Measurements from ENCODE around the gene PAPOLB.
A peak's percentile ranks its signal among the peaks of the same experiment; 100 is the strongest.

Gene PAPOLB

GRCh38 chr7:4883372-4884144, 21.7 kb upstream of the PAPOLB start, which contains the start of gene RADIL:
RADIL (minus strand) TSS chr7:4883716; CDS start chr7:4878139, 5,577 bp downstream.
- peak; percentile 36 for TF ChIP-seq CTCF (IDR thresholded peaks at IDR 0.05; ENCODE audit: low read depth, low read length)
- peak within 1 kb of the TSS; percentile 37 for H3K4me3 ChIP-seq (ENCODE audit: low read depth, low read length)

GRCh38 chr7:4883033-4883371, 21.2 kb upstream of the PAPOLB start:
- peak overlapping the region; percentile 37 for H3K4me3 ChIP-seq (ENCODE audit: low read depth, low read length)
- TF ChIP-seq CTCF (IDR thresholded peaks at IDR 0.05; ENCODE audit: low read depth, low read length), result no peak

- peak overlapping the region; percentile 37 for H3K4me3 ChIP-seq (ENCODE audit: low read depth, low read length)
Measured at GRCh38 chr7:4882169-4883032, 20.6 kb upstream of the PAPOLB start.

GRCh38 chr7:4880218-4880617, 18.4 kb upstream of the PAPOLB start:
- no peak overlapping the region for H3K4me3 ChIP-seq (ENCODE audit: low read depth, low read length)
- TF ChIP-seq CTCF (IDR thresholded peaks at IDR 0.05; ENCODE audit: low read depth, low read length), result no peak

More at GRCh38 chr7:4882169-4883032, 20.6 kb upstream of the PAPOLB start:
- TF ChIP-seq CTCF (IDR thresholded peaks at IDR 0.05; ENCODE audit: low read depth, low read length), result no peak

GRCh38 chr7:4879396-4880081, 17.7 kb upstream of the PAPOLB start:
- no peak for TF ChIP-seq CTCF (IDR thresholded peaks at IDR 0.05; ENCODE audit: low read depth, low read length)
- no peak overlapping the region for H3K4me3 ChIP-seq (ENCODE audit: low read depth, low read length)

GRCh38 chr7:4878336-4879335, 16.8 kb upstream of the PAPOLB start:
- no peak for TF ChIP-seq CTCF (IDR thresholded peaks at IDR 0.05; ENCODE audit: low read depth, low read length)
- no peak overlapping the region for H3K4me3 ChIP-seq (ENCODE audit: low read depth, low read length)
